ENCODE results near the gene TNFSF12. TPM values are rescaled to one million over a fixed set of nuclear protein-coding genes. Genes with fewer than 3 reads are reported as not detected.

Gene TNFSF12
- total RNA-seq, 1 experiment from 2014 or later, result 7.1 TPM

DNA sequence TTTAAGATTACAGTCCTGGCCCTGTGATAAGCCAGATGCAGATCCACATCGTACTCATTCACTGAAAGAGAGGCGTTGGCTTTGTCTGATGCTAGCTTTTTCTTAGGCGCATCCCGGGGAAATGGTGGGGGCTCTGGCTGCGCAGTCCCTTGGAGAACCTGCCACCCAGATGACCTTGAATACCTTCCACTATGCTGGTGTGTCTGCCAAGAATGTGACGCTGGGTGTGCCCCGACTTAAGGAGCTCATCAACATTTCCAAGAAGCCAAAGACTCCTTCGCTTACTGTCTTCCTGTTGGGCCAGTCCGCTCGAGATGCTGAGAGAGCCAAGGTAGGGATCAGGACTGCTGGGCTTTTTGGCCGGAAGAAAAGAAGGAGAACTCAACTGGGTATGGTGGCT lies 40.7 kb upstream of the TNFSF12 start:
- H3K4me3 Mint-ChIP-seq, result no peak overlapping the region
- no peaks in the 10 kb centered on the region for H3K9me3 ChIP-seq (ENCODE audit: control insufficient read depth, low read depth, low read length)
- no peak overlapping the region for H2BK15ac ChIP-seq (ENCODE audit: low read depth, low read length)
- no peak overlapping the region for H2BK20ac ChIP-seq (ENCODE audit: low read depth, low read length, poor library complexity, severe bottlenecking)
- no peak overlapping the region for H3T11ph ChIP-seq (ENCODE audit: low read length)
- no peak overlapping the region for H3K23ac ChIP-seq (ENCODE audit: insufficient read length, low read depth, low read length)
- H3K56ac ChIP-seq (ENCODE audit: insufficient read length, low read depth, low read length), result no peak overlapping the region
- no peaks in the 10 kb centered on the region for H3K27me3 ChIP-seq (ENCODE audit: insufficient read depth, low read length)
- H3K14ac ChIP-seq (ENCODE audit: insufficient read depth, low read length), result no peak overlapping the region
- no peaks in the 10 kb centered on the region for H3K79me1 ChIP-seq (ENCODE audit: insufficient read depth, low read depth, low read length, poor library complexity, severe bottlenecking)
- H4K20me1 ChIP-seq (ENCODE audit: control insufficient read depth, insufficient read depth, insufficient read length), result no peaks in the 10 kb centered on the region
- no peak overlapping the region for H2BK12ac ChIP-seq (ENCODE audit: insufficient read length, low read depth, low read length)
- no peak overlapping the region for H3K18ac ChIP-seq (ENCODE audit: insufficient read length, low read depth, low read length)
- no peak overlapping the region for H2AFZ ChIP-seq (ENCODE audit: low read length)
- no peak overlapping the region; a peak in 1 of 7 replicates for H3K27ac Mint-ChIP-seq
- H2BK120ac ChIP-seq (ENCODE audit: low read depth, low read length, poor library complexity, severe bottlenecking), result no peak overlapping the region
- H4K91ac ChIP-seq (ENCODE audit: insufficient read length, low read depth, low read length), result no peak overlapping the region
- H3K9me3 Mint-ChIP-seq, result no peaks in the 10 kb centered on the region
- no peak overlapping the region for H3K4me2 ChIP-seq (ENCODE audit: insufficient read depth, insufficient read length, low read length)
- H3K4me1 Mint-ChIP-seq, result no peaks in the 10 kb centered on the region
- H4K5ac ChIP-seq (ENCODE audit: insufficient read length, low read depth, low read length), result no peak overlapping the region
- no peaks in the 10 kb centered on the region for H3K23me2 ChIP-seq (ENCODE audit: insufficient read length, low read depth, low read length, poor library complexity, severe bottlenecking)
- H3K4me1 ChIP-seq (ENCODE audit: insufficient read depth, low read length), result no peaks in the 10 kb centered on the region
- WGBS (ENCODE audit: extremely low coverage, insufficient read length, low lambda C conversion rate), result no CpG with 5 or more reads among the region's 11 CpGs
- H3K9ac ChIP-seq (ENCODE audit: extremely low read depth, insufficient read length, low read length), result no peak overlapping the region
- H2AK5ac ChIP-seq (ENCODE audit: insufficient read length, low read length), result no peak overlapping the region
- no peak overlapping the region for H2BK5ac ChIP-seq (ENCODE audit: insufficient read length, low read length)
- H4K8ac ChIP-seq (replicated peaks; ENCODE audit: insufficient read length, low read depth, low read length), result no peak overlapping the region
- H3K27ac ChIP-seq (ENCODE audit: insufficient read length, low read depth, low read length), result no peak overlapping the region
- TF ChIP-seq CTCF (conservative IDR thresholded peaks at IDR 0.05), result no peak
- H3K79me2 ChIP-seq (ENCODE audit: insufficient read depth, low read length), result no peaks in the 10 kb centered on the region
- DNase-seq, result no peak
- no peak overlapping the region for H3K4ac ChIP-seq (ENCODE audit: low read depth, low read length)
- H3K27me3 Mint-ChIP-seq (ENCODE audit: low read depth), result no peaks in the 10 kb centered on the region
- H3K36me3 Mint-ChIP-seq (ENCODE audit: insufficient read depth in 1 of 3, low read depth in 3 of 3), result peaks cover 58 to 95% (median 93%) of the 10 kb centered on the region in 3 experiments

All from H9 (cell line).